Measurements from ENCODE around the gene UFM1.
"Not testable (repeated sequence)": the region's sequence is repeated elsewhere in the genome, so short reads cannot be mapped to it uniquely, and the experiment has no call there.

Gene UFM1

DNA sequence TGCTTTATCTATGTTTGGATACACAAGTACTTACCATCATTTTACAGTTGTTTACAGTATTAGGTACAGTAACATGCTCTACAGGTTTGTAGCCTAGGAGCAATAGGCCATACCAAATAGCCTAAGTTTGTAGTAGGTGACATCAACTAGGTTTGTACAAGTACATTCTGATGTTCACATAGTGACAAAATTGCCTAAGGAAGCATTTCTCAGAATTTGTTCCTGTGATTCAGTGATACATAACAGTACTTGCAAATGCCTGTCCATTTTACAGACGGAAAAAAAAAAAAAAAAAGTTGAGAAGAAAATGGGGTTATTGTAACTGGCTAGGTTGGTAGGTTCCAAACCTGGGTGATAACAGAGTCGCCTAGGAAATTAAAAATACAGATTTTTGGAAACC lies 13.6 kb downstream of the UFM1 start:
- no peak overlapping the region for H3K4me3 ChIP-seq (ENCODE audit: low read depth in 1 of 5, low read length in 5 of 5)
- no peaks in the 10 kb centered on the region for H3K4me1 ChIP-seq (ENCODE audit: control insufficient read depth in 5 of 5, insufficient read depth in 5 of 5, low read length in 5 of 5)
- H3K9ac ChIP-seq (ENCODE audit: low read length in 5 of 5): no peak overlapping the region
- H3K9me3 ChIP-seq (ENCODE audit: control insufficient read depth in 5 of 5, low read length in 5 of 5): no peaks in the 10 kb centered on the region
- H3K36me3 ChIP-seq (ENCODE audit: control insufficient read depth in 5 of 5, insufficient read depth in 5 of 5, low read length in 5 of 5): peaks cover 17 to 25% (median 23%) of the 10 kb centered on the region in 5 donors
- H3K27ac ChIP-seq (ENCODE audit: low read depth, low read length): no peak overlapping the region
- no peaks in the 10 kb centered on the region for H3K27me3 ChIP-seq (ENCODE audit: control insufficient read depth in 5 of 5, insufficient read depth in 4 of 5, low read length in 5 of 5)

DNA sequence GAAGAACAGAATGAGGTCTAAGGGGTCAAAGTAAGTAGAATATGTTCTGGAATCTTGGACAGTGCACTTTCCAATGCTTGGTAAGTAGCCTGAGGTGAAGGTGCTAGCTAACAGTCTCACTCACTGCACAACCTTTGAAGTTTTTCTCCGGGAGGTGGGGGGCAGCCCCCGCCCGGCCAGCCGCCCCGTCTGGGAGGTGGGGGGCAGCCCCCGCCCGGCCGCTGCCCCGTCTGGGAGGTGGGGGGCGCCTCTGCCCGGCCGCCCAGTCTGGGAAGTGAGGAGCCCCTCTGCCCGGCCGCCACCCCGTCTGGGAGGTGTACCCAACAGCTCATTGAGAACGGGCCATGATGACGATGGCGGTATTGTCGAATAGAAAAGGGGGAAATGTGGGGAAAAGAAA lies 14.1 kb downstream of the UFM1 start:
- not testable (repeated sequence) for H3K27ac ChIP-seq (ENCODE audit: low read depth, low read length); H3K4me1 ChIP-seq (ENCODE audit: control insufficient read depth in 5 of 5, insufficient read depth in 5 of 5, low read length in 5 of 5); H3K27me3 ChIP-seq (ENCODE audit: control insufficient read depth in 5 of 5, insufficient read depth in 4 of 5, low read length in 5 of 5); H3K9me3 ChIP-seq (ENCODE audit: control insufficient read depth in 5 of 5, low read length in 5 of 5); H3K4me3 ChIP-seq (ENCODE audit: low read depth in 1 of 5, low read length in 5 of 5); H3K9ac ChIP-seq (ENCODE audit: low read length in 5 of 5)
- H3K36me3 ChIP-seq (ENCODE audit: control insufficient read depth in 5 of 5, insufficient read depth in 5 of 5, low read length in 5 of 5): peaks cover 17 to 25% (median 20%) of the 10 kb centered on the region in 5 donors

DNA sequence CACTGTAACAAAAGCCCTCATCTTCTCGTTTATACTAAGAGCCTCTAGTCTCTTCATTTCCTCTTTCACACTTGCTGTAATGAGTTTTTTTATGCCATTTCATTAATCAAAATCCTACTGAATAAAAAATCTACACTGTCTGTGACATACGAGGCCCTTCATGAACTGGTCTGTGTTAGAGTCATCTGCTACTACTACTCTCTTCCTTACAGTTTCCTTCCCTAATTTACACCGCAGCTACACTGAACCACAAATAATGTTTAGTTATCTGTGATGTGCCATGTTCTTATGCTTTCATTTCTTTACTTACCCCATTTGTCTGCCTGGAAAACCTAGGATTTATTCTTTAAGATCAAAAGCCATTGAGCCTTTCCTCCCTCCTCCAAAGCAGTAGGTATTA lies 16.0 kb downstream of the UFM1 start:
- H3K36me3 ChIP-seq (ENCODE audit: control insufficient read depth in 5 of 5, insufficient read depth in 5 of 5, low read length in 5 of 5): peaks cover 10 to 22% (median 19%) of the 10 kb centered on the region in 5 donors
- H3K4me3 ChIP-seq (ENCODE audit: low read depth in 1 of 5, low read length in 5 of 5): no peak overlapping the region
- no peaks in the 10 kb centered on the region for H3K27me3 ChIP-seq (ENCODE audit: control insufficient read depth in 5 of 5, insufficient read depth in 4 of 5, low read length in 5 of 5)
- no peak overlapping the region for H3K9ac ChIP-seq (ENCODE audit: low read length in 5 of 5)
- H3K27ac ChIP-seq (ENCODE audit: low read depth, low read length): no peak overlapping the region
- no peaks in the 10 kb centered on the region for H3K9me3 ChIP-seq (ENCODE audit: control insufficient read depth in 5 of 5, low read length in 5 of 5)
- no peaks in the 10 kb centered on the region for H3K4me1 ChIP-seq (ENCODE audit: control insufficient read depth in 5 of 5, insufficient read depth in 5 of 5, low read length in 5 of 5)

DNA sequence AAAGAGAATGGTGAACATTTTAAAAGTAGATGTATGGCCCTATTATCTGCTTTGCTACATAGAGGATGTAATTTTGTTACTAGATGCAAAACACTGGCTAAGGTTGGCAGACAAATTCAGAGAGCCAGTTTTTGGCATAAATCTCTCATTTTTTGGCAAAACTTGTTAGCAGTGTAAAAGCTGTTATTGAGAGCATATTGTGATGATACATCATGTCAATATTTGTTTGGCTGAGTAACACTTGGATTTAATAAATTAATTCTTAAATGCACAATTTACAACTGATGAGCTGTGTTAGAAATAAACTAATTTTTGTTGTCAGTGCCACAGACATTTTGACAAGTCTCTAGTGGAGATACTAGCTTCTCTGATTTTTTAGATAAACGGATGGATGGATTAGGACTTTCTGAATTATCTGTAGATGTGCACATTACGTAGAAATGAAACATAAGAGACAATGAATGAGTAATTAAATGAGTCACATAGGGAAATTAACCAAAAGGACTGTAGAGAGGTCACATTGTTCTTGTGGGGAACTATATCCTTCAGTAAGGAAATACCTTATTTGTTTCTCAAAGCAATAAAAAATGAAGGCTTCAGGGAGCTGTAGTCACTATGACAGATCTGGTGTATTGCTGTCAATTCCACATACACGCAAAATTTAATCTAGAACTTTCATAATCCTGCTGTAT lies 17.4 kb downstream of the UFM1 start:
- Histone ChIP-seq H3K36me3 (ENCODE audit: control insufficient read depth in 5 of 5, insufficient read depth in 5 of 5, low read length in 5 of 5) (peaks cover 2 to 10% (median 8%) of the 10 kb centered on the region in 5 donors), H3K9me3 (ENCODE audit: control insufficient read depth in 5 of 5, low read length in 5 of 5) (no peaks in the 10 kb centered on the region), H3K4me3 (ENCODE audit: low read depth in 1 of 5, low read length in 5 of 5) (no peak overlapping the region), H3K9ac (ENCODE audit: low read length in 5 of 5) (no peak overlapping the region), H3K27ac (ENCODE audit: low read depth, low read length) (no peak overlapping the region), H3K27me3 (ENCODE audit: control insufficient read depth in 5 of 5, insufficient read depth in 4 of 5, low read length in 5 of 5) (no peaks in the 10 kb centered on the region), H3K4me1 (ENCODE audit: control insufficient read depth in 5 of 5, insufficient read depth in 5 of 5, low read length in 5 of 5) (no peaks in the 10 kb centered on the region)

DNA sequence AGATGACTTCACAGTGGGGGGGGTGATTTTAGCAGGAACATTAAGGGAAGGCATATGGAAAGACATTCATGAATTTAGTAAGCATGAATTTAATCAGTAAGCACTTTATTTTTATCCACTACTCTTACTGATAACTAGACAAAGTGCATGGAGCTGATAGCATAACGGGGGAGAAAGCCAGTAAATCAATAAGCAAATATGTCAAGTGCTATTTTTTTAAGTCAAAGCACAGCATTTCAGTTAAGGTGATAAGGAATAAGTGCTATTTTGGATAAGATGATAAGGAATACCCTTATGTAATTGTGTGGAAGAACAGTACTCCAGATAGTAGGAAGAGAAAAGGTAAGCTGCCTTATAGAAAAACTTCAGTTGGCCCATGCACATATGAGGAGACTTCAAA lies 19.4 kb downstream of the UFM1 start:
- H3K36me3 ChIP-seq (ENCODE audit: control insufficient read depth in 5 of 5, insufficient read depth in 5 of 5, low read length in 5 of 5): no peaks in the 10 kb centered on the region
- H3K4me3 ChIP-seq (ENCODE audit: low read depth in 1 of 5, low read length in 5 of 5): no peak overlapping the region
- H3K9ac ChIP-seq (ENCODE audit: low read length in 5 of 5): no peak overlapping the region
- H3K27me3 ChIP-seq (ENCODE audit: control insufficient read depth in 5 of 5, insufficient read depth in 4 of 5, low read length in 5 of 5): no peaks in the 10 kb centered on the region
- no peaks in the 10 kb centered on the region for H3K4me1 ChIP-seq (ENCODE audit: control insufficient read depth in 5 of 5, insufficient read depth in 5 of 5, low read length in 5 of 5)
- H3K9me3 ChIP-seq (ENCODE audit: control insufficient read depth in 5 of 5, low read length in 5 of 5): no peaks in the 10 kb centered on the region
- no peak overlapping the region for H3K27ac ChIP-seq (ENCODE audit: low read depth, low read length)

DNA sequence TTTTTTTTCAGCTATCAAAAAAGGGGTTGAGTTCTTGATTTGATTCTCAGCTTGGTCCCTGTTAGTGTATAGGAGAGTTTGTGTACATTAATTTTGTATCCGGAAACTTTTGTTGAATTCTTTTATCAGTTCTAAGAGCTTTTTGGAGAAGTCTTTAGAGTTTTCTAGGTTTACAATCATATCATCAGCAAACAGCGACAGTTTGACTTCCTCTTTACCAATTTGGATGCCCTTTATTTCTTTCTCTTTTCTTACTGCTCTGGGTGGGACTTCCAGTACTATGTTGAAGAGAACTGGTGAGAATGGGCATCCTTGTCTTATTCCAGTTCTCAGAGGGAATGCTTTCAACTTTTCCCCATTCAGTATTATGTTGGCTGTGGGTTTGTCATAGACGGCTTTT lies 20.4 kb downstream of the UFM1 start:
- H3K36me3 ChIP-seq (ENCODE audit: control insufficient read depth in 5 of 5, insufficient read depth in 5 of 5, low read length in 5 of 5); H3K4me3 ChIP-seq (ENCODE audit: low read depth in 1 of 5, low read length in 5 of 5); H3K9me3 ChIP-seq (ENCODE audit: control insufficient read depth in 5 of 5, low read length in 5 of 5); H3K27ac ChIP-seq (ENCODE audit: low read depth, low read length); H3K4me1 ChIP-seq (ENCODE audit: control insufficient read depth in 5 of 5, insufficient read depth in 5 of 5, low read length in 5 of 5); H3K9ac ChIP-seq (ENCODE audit: low read length in 5 of 5); H3K27me3 ChIP-seq (ENCODE audit: control insufficient read depth in 5 of 5, insufficient read depth in 4 of 5, low read length in 5 of 5): not testable (repeated sequence)

DNA sequence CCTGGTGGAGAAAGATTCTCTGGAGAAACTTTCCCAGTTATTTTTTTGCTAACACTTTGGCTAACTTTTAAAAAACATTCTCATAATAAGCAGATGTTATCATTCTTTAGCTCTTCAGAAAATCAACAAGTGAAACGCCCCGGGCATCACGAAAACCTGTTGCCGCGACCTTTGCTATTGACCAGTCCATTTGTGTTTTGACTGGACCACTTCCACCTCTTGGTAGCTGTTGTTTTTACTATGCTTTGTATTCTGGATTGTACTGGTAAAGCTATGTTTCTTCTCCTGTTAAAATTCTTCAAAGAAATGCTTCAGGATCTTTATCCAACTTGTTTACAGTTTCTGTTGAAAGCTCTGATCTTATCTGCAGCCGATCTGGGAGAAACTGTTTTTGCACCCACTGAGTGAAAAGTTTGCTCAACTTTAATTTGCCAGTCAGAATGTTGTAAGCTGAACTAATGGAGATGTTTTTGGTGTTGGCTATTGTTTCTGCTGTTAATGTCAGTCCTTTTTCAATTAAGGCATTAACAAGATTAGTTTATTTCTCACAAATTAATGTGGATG lies 23.3 kb downstream of the UFM1 start:
- Histone ChIP-seq H3K36me3 (ENCODE audit: control insufficient read depth in 5 of 5, insufficient read depth in 5 of 5, low read length in 5 of 5) (no peaks in the 10 kb centered on the region), H3K4me1 (ENCODE audit: control insufficient read depth in 5 of 5, insufficient read depth in 5 of 5, low read length in 5 of 5) (no peaks in the 10 kb centered on the region), H3K9ac (ENCODE audit: low read length in 5 of 5) (no peak overlapping the region), H3K27me3 (ENCODE audit: control insufficient read depth in 5 of 5, insufficient read depth in 4 of 5, low read length in 5 of 5) (no peaks in the 10 kb centered on the region), H3K27ac (ENCODE audit: low read depth, low read length) (no peak overlapping the region), H3K4me3 (ENCODE audit: low read depth in 1 of 5, low read length in 5 of 5) (no peak overlapping the region), H3K9me3 (ENCODE audit: control insufficient read depth in 5 of 5, low read length in 5 of 5) (no peaks in the 10 kb centered on the region)

DNA sequence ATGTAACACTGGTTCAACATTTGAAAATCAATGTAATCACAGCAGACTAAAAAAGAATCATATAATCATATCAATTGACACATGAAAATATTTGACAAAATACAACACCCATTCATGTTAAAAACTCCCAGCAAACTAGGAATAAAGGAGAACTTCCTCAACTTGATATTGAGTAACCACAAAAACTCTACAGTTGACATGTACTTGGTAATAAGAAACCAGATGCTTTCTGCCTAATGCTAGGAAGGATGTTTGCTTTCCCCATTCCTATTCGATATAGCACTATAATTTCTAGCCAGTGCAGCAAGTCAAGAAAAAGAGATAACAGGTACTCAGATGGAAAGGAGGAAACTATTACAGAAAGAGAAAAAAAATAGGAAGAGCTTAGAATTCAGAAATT lies 26.9 kb downstream of the UFM1 start:
- no peak overlapping the region for H3K27ac ChIP-seq (ENCODE audit: low read depth, low read length)
- peaks cover 0 to 3% (median 0%) of the 10 kb centered on the region in 5 donors for H3K27me3 ChIP-seq (ENCODE audit: control insufficient read depth in 5 of 5, insufficient read depth in 4 of 5, low read length in 5 of 5)
- no peak overlapping the region for H3K9ac ChIP-seq (ENCODE audit: low read length in 5 of 5)
- no peaks in the 10 kb centered on the region for H3K9me3 ChIP-seq (ENCODE audit: control insufficient read depth in 5 of 5, low read length in 5 of 5)
- no peaks in the 10 kb centered on the region for H3K4me1 ChIP-seq (ENCODE audit: control insufficient read depth in 5 of 5, insufficient read depth in 5 of 5, low read length in 5 of 5)
- H3K4me3 ChIP-seq (ENCODE audit: low read depth in 1 of 5, low read length in 5 of 5): no peak overlapping the region
- no peaks in the 10 kb centered on the region for H3K36me3 ChIP-seq (ENCODE audit: control insufficient read depth in 5 of 5, insufficient read depth in 5 of 5, low read length in 5 of 5)

DNA sequence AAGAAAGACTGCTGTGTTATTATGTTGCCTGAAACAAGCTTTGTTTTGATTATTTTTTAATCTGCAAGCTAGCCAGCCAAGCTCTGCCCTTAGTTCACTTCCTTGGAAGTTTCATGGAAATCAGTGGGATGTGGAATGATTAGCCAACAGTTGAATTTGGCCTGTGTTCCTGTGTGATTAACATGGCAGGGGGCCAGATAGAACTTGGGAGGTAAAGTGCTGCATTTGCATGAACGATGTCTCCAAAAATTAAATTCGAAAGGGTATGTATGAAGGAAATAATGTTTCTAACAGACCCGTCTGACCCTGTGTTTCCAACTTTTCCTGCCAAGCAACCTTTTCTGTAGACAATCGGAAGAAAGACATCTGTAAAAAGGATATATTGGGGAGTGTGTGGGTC lies 32.2 kb downstream of the UFM1 start:
- Histone ChIP-seq H3K27me3 (ENCODE audit: control insufficient read depth in 5 of 5, insufficient read depth in 4 of 5, low read length in 5 of 5) (peaks cover 0 to 3% (median 0%) of the 10 kb centered on the region in 5 donors), H3K27ac (ENCODE audit: low read depth, low read length) (no peak overlapping the region), H3K36me3 (ENCODE audit: control insufficient read depth in 5 of 5, insufficient read depth in 5 of 5, low read length in 5 of 5) (no peaks in the 10 kb centered on the region), H3K9ac (ENCODE audit: low read length in 5 of 5) (no peak overlapping the region), H3K4me1 (ENCODE audit: control insufficient read depth in 5 of 5, insufficient read depth in 5 of 5, low read length in 5 of 5) (no peaks in the 10 kb centered on the region), H3K4me3 (ENCODE audit: low read depth in 1 of 5, low read length in 5 of 5) (no peak overlapping the region), H3K9me3 (ENCODE audit: control insufficient read depth in 5 of 5, low read length in 5 of 5) (peaks cover 0 to 3% (median 0%) of the 10 kb centered on the region in 5 donors)

DNA sequence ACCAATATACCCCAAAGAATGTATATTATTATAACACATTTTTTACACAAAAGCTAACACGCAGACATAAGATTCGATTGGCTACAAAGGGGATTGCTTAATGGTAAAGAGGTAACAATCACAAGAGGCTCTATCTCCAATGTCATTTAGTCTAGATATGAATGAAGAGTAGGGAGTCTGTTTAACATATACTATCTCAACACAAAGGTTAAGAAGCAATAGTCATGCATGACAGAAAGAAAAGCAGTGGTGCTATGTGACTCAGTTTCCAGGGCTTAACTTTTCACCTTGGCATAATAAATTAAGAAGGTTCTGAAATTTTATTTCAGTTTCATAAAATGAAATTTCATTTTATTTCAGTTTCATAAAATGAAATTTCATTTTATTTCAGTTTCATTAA lies 33.3 kb downstream of the UFM1 start:
- peaks cover 0 to 3% (median 0%) of the 10 kb centered on the region in 5 donors for H3K9me3 ChIP-seq (ENCODE audit: control insufficient read depth in 5 of 5, low read length in 5 of 5)
- no peak overlapping the region for H3K4me3 ChIP-seq (ENCODE audit: low read depth in 1 of 5, low read length in 5 of 5)
- no peaks in the 10 kb centered on the region for H3K36me3 ChIP-seq (ENCODE audit: control insufficient read depth in 5 of 5, insufficient read depth in 5 of 5, low read length in 5 of 5)
- no peak overlapping the region for H3K9ac ChIP-seq (ENCODE audit: low read length in 5 of 5)
- no peaks in the 10 kb centered on the region for H3K4me1 ChIP-seq (ENCODE audit: control insufficient read depth in 5 of 5, insufficient read depth in 5 of 5, low read length in 5 of 5)
- peaks cover 0 to 3% (median 0%) of the 10 kb centered on the region in 5 donors for H3K27me3 ChIP-seq (ENCODE audit: control insufficient read depth in 5 of 5, insufficient read depth in 4 of 5, low read length in 5 of 5)
- no peak overlapping the region for H3K27ac ChIP-seq (ENCODE audit: low read depth, low read length)
